Liver (tissue), 9 donors: ENCODE data around the gene IPPK. TPM values are rescaled to one million over a fixed set of nuclear protein-coding genes. Genes with fewer than 3 reads are reported as not detected.
"Not testable (repeated sequence)": the region's sequence is repeated elsewhere in the genome, so short reads cannot be mapped to it uniquely, and the experiment has no call there.

Source experiments
- DNase-seq: peaks from one replicate; pipeline ENCODE4 v3.0.0-alpha.2; 2017; ENCODE audit warnings: low spot score
- H3K27ac ChIP-seq, 2 donors: one replicate each; pipeline ENCODE4 v1.7.0; 2013; ENCODE audit warnings: inconsistent platforms in 2 of 2, low read length in 2 of 2, control low read depth in 1 of 2, low read depth in 1 of 2, mild to moderate bottlenecking in 1 of 2
- H3K27me3 ChIP-seq, 4 donors: one replicate each; pipeline versions ENCODE4 v1.6.1 to v1.7.0; 2013; ENCODE audit warnings: low read length in 3 of 4, inconsistent platforms in 1 of 4, mild to moderate bottlenecking in 1 of 4, moderate library complexity in 1 of 4; ENCODE audit not compliant: control insufficient read depth in 4 of 4, insufficient read depth in 4 of 4
- H3K36me3 ChIP-seq, 4 donors: one replicate each; pipeline versions ENCODE4 v1.6.1 to v1.7.0; 2013; ENCODE audit warnings: low read length in 3 of 4, mild to moderate bottlenecking in 3 of 4, low read depth in 1 of 4, moderate library complexity in 1 of 4; ENCODE audit not compliant: control insufficient read depth in 4 of 4, insufficient read depth in 3 of 4
- H3K4me1 ChIP-seq, 4 donors: one replicate each; pipeline versions ENCODE4 v1.6.1 to v1.7.0; 2013; ENCODE audit warnings: low read length in 3 of 4, mild to moderate bottlenecking in 3 of 4, moderate library complexity in 1 of 4; ENCODE audit not compliant: control insufficient read depth in 4 of 4, insufficient read depth in 4 of 4
- H3K4me3 ChIP-seq, 3 donors: one replicate each; pipeline versions ENCODE4 v1.6.1 to v1.7.0; 2013; ENCODE audit warnings: low read length in 3 of 3, control low read depth in 1 of 3, low read depth in 1 of 3, mild to moderate bottlenecking in 1 of 3
- H3K9ac ChIP-seq, 2 donors: one replicate each; pipeline ENCODE4 v1.7.0; 2013; ENCODE audit warnings: low read length in 2 of 2, mild to moderate bottlenecking in 2 of 2, moderate library complexity in 2 of 2, control low read depth in 1 of 2, low read depth in 1 of 2
- H3K9me3 ChIP-seq, 4 donors: one replicate each; pipeline versions ENCODE4 v1.6.1 to v1.7.0; 2013; ENCODE audit warnings: low read length in 3 of 4; ENCODE audit not compliant: control insufficient read depth in 4 of 4
- FOXA1 ChIP-seq: IDR thresholded peaks from 2 replicates; pipeline ENCODE4 v1.6.1; 2016; ENCODE audit warnings: antibody characterized with exemption
- GABPA ChIP-seq, 2 donors: IDR thresholded peaks in 1 of 2; conservative IDR thresholded peaks in 1 of 2; 2 replicates each; pipeline ENCODE4 v1.6.1; 2016; ENCODE audit warnings: antibody characterized with exemption in 2 of 2, mild to moderate bottlenecking in 1 of 2, moderate library complexity in 1 of 2
- JUND ChIP-seq, 2 donors: IDR thresholded peaks; 2 replicates each; pipeline ENCODE4 v1.6.1; 2016; ENCODE audit warnings: antibody characterized with exemption in 2 of 2
- NR2F2 ChIP-seq: IDR thresholded peaks from 2 replicates; pipeline ENCODE4 v1.6.1; 2016; ENCODE audit warnings: antibody characterized with exemption
- RXRA ChIP-seq, 2 donors: IDR thresholded peaks; 2 replicates each; pipeline ENCODE4 v1.6.1; 2017 to 2018; ENCODE audit warnings: antibody characterized with exemption in 2 of 2, mild to moderate bottlenecking in 1 of 2
- WGBS: extraction: QIAGEN DNeasy Blood & Tissue Kit; methylation state at CpG from one replicate; pipeline ENCODE4 v1.1.7; 2013; 5-methylcytosine and 5-hydroxymethylcytosine counted together
- polyA plus RNA-seq, 2 donors: library from polyadenylated mRNA; stranded (reverse) in 1 of 2; unstranded in 1 of 2; fragments of 200-250 nt in 1 of 2; fragments of >200 nt in 1 of 2; fragmentation: Nextera tagmentation in 1 of 2; extraction: Ambion mirVana in 1 of 2; gene quantifications; one replicate each; pipeline versions ENCODE4 v1.2.1 to v1.2.3, GENCODE V29; 2013 to 2015
- total RNA-seq, 2 donors: library from RNA; depleted of rRNA; stranded (reverse); fragments of >200 nt; gene quantifications; one replicate each; pipeline ENCODE4 v1.2.3, GENCODE V29; 2014
- TF ChIP-seq, protein P1 (sequence below): IDR thresholded peaks from 2 replicates; pipeline ENCODE4 v1.6.1; 2016; ENCODE audit warnings: antibody characterized with exemption
- TF ChIP-seq, protein P2 (sequence below): IDR thresholded peaks from 2 replicates; pipeline ENCODE4 v1.6.1; 2016; ENCODE audit warnings: antibody characterized with exemption
- TF ChIP-seq, protein P3 (sequence below): IDR thresholded peaks from 2 replicates; pipeline ENCODE4 v1.6.1; 2016; ENCODE audit warnings: antibody characterized with exemption
- TF ChIP-seq, protein P4 (sequence below): fragments of 150-350 bp; IDR thresholded peaks from 2 replicates; pipeline ENCODE4 v1.5.1; 2017; ENCODE audit warnings: improper control_type of control experiment, low read depth, low read length; ENCODE audit not compliant: missing input control
- donor health status: healthy.
- donor health status: healthy.
- donor health status: healthy.
- donor health status: healthy.
- donor health status: healthy.

Gene IPPK
- total and polyA plus RNA-seq, 4 donors, result 2.1 to 5.9 (median 3.6) TPM

DNA sequence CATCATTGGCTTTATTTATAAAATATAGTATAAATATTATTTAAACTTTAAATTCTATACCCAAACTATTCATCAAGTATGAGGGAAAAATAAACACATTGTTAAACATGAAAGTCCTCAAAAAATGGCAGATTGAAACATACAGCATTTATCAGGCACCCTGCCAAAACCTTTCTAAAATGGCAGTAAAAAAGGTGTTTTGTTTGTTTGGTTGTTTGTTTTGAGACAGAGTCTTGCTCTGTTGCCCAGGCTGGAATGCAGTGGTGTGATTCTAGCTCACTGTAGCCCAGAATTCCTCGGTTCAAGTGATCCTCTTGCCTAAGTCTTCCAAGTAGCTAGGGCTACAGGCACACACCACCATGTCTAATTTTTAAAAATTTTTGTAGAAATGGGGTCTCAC lies 74.0 kb downstream of the IPPK start:
- H3K36me3 ChIP-seq, result no peaks in the 10 kb centered on the region
- 73% methylated on average over 1 of the region's 1 CpG for WGBS
- H3K27me3 ChIP-seq, result no peaks in the 10 kb centered on the region
- DNase-seq, result no peak
- H3K4me1 ChIP-seq, result peaks cover 0 to 2% (median 0%) of the 10 kb centered on the region in 4 donors
- H3K9me3 ChIP-seq, result no peaks in the 10 kb centered on the region
- H3K9ac ChIP-seq, result no peak overlapping the region
- no peak overlapping the region for H3K27ac ChIP-seq
- TF ChIP-seq, protein P1, sequence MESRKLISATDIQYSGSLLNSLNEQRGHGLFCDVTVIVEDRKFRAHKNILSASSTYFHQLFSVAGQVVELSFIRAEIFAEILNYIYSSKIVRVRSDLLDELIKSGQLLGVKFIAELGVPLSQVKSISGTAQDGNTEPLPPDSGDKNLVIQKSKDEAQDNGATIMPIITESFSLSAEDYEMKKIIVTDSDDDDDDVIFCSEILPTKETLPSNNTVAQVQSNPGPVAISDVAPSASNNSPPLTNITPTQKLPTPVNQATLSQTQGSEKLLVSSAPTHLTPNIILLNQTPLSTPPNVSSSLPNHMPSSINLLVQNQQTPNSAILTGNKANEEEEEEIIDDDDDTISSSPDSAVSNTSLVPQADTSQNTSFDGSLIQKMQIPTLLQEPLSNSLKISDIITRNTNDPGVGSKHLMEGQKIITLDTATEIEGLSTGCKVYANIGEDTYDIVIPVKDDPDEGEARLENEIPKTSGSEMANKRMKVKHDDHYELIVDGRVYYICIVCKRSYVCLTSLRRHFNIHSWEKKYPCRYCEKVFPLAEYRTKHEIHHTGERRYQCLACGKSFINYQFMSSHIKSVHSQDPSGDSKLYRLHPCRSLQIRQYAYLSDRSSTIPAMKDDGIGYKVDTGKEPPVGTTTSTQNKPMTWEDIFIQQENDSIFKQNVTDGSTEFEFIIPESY, result no peak
- no peak for TF ChIP-seq GABPA (IDR thresholded peaks at IDR 0.05 in 1 of 2, conservative IDR thresholded peaks at IDR 0.05 in 1 of 2)
- no peak for TF ChIP-seq FOXA1
- TF ChIP-seq, protein P2, sequence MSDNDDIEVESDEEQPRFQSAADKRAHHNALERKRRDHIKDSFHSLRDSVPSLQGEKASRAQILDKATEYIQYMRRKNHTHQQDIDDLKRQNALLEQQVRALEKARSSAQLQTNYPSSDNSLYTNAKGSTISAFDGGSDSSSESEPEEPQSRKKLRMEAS, result no peak
- TF ChIP-seq, protein P3, sequence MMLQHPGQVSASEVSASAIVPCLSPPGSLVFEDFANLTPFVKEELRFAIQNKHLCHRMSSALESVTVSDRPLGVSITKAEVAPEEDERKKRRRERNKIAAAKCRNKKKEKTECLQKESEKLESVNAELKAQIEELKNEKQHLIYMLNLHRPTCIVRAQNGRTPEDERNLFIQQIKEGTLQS, result no peak
- no peak for TF ChIP-seq NR2F2
- TF ChIP-seq JUND (IDR thresholded peaks at IDR 0.05), result no peak
- H3K4me3 ChIP-seq, result no peak overlapping the region

DNA sequence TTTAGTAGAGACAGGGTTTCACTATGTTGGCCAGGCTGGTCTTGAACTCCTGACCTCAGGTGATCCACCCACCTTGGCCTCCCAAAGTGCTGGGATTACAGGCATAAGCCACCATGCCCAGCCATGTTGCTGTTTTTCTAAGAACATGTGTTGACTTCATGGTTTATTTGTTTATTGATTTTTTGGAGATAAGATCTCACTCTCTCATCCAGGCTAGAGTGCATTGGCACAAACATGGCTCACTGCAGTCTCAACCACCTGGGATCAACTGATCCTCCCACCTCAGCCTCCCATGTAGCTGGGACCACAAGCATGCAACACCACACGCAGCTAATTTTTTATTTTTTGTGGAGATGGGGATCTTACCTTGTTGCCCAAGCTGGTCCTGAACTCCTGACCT lies 74.9 kb downstream of the IPPK start:
- not testable (repeated sequence) for H3K36me3 ChIP-seq, H3K4me3 ChIP-seq, H3K27ac ChIP-seq, H3K9ac ChIP-seq, H3K27me3 ChIP-seq, H3K9me3 ChIP-seq, DNase-seq, H3K4me1 ChIP-seq
- WGBS, result 96% methylated on average over 1 of the region's 1 CpG

DNA sequence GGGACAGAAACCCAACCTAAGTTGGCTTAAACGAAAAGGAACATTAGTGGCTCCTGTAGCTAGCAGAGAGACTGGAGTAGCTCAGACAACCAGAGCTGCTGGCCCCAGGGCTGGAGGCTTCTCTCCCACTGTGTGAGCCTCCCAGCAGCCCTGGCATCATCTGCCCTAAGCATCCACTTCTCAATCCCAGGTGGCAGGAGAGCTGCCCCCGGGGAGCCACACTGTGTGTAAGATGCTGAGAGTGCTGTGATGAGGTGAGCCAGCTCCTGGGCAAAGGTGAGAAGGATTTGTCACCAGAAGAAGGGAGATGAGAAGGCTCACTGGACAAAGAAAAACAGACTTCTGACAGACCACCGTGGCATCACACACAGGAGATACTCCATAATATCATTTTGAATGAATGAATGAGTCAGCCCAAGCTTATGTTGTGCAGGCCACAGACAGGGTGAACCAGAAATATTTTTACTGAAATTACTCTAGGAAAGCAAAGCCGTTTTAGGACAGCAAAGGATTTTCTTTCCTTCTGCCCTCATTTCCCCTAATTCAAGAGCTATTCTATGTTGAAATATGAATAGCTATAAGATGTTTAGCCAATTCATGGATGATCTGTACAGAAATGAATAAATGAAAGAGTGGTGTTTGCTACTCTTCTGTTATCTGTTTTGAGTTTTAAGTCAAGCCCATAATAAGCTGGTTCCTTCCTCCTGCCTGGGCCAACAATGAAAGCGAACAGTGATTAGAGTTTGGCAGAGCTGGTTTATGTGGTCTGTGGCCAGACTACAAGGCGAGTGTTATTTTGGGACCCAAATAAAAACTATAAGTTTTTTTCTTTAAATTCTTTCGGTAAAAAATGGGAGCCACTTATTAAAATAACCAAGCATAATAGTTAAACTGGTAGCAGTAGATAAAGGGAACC lies 76.7 kb downstream of the IPPK start:
- no peaks in the 10 kb centered on the region for H3K9me3 ChIP-seq
- H3K9ac ChIP-seq, result no peak overlapping the region
- H3K4me1 ChIP-seq, result peaks cover 0 to 2% (median 0%) of the 10 kb centered on the region in 4 donors
- H3K27ac ChIP-seq, result no peak overlapping the region
- 82% methylated on average over 7 of the region's 7 CpGs for WGBS
- H3K4me3 ChIP-seq, result no peak overlapping the region
- no peak for TF ChIP-seq RXRA (IDR thresholded peaks at IDR 0.05)
- TF ChIP-seq, protein P4, sequence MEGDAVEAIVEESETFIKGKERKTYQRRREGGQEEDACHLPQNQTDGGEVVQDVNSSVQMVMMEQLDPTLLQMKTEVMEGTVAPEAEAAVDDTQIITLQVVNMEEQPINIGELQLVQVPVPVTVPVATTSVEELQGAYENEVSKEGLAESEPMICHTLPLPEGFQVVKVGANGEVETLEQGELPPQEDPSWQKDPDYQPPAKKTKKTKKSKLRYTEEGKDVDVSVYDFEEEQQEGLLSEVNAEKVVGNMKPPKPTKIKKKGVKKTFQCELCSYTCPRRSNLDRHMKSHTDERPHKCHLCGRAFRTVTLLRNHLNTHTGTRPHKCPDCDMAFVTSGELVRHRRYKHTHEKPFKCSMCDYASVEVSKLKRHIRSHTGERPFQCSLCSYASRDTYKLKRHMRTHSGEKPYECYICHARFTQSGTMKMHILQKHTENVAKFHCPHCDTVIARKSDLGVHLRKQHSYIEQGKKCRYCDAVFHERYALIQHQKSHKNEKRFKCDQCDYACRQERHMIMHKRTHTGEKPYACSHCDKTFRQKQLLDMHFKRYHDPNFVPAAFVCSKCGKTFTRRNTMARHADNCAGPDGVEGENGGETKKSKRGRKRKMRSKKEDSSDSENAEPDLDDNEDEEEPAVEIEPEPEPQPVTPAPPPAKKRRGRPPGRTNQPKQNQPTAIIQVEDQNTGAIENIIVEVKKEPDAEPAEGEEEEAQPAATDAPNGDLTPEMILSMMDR, result no peak
- no peaks in the 10 kb centered on the region for H3K36me3 ChIP-seq
- no peaks in the 10 kb centered on the region for H3K27me3 ChIP-seq
- DNase-seq, result no peak
